ENCODE data around the gene CRYGS. TPM values are rescaled to one million over a fixed set of nuclear protein-coding genes. Genes with fewer than 3 reads are reported as not detected.

Gene CRYGS
- total and polyA plus RNA-seq, 2 experiments from 2014 or later = 0.76 to 1.3 TPM

DNA sequence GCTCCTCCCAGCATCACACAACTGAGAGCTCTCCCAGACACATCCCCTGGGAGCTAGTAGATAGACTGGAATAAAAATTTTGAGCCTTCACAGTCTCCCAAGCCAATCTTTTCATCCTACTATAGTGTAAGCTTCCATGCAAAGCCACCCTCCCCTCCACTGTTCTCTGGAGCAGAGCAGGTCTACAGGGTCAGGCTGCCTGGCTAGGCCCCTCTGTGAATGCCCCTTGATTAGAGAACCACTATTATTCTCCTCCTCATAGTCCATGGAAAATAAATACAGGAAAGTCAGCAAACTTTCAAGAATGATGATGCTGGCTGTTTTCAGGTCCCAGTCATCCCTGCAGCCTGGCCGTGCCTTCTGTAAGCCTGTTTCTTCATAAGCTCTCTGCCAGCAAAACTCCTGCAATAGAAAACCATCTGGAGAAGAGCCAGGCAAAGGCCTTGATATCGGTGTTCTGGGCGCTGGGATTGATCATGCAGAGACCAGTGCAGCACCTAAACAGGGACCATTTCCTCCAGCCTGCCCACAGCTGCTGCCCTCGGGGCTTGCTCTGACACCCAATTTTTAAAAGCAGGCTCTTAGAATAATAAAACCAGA lies 51.7 kb downstream of the CRYGS start:
- Histone ChIP-seq H3K9ac (no peak overlapping the region), H3K27me3 (replicated peaks; ENCODE audit: insufficient read depth) (peaks cover 59% of the 10 kb centered on the region), H4K20me1 (ENCODE audit: insufficient read depth) (no peaks in the 10 kb centered on the region), H3F3A (ENCODE audit: insufficient read depth) (no peaks in the 10 kb centered on the region), H3K27ac (no peak overlapping the region), H3K36me3 (ENCODE audit: low read depth) (no peaks in the 10 kb centered on the region), H3K9me3 (ENCODE audit: low read depth) (no peaks in the 10 kb centered on the region), H3K79me2 (ENCODE audit: insufficient read depth) (no peaks in the 10 kb centered on the region), H3K4me2 (ENCODE audit: unreplicated experiment) (no peak overlapping the region), H2AFZ (no peak overlapping the region), H3K4me3 (no peak overlapping the region), H3K4me1 (ENCODE audit: insufficient read depth) (no peaks in the 10 kb centered on the region), H3K9me2 (ENCODE audit: insufficient read depth) (no peaks in the 10 kb centered on the region)
- DNase-seq = peak; percentile 6
- in situ Hi-C loops (cut with MboI) = no loop called here
- 52% methylated on average over 4 of the region's 4 CpGs for WGBS, 2 experiments (ENCODE audit: low coverage in 1 of 2, low lambda C conversion rate in 2 of 2, missing lambda C conversion rate in 2 of 2)
- TF ChIP-seq EZH2phosphoT487 (IDR thresholded peaks at IDR 0.05; ENCODE audit: insufficient read depth, low read depth) = no peak
- no peak for TF ChIP-seq EZH2 (IDR thresholded peaks at IDR 0.05; ENCODE audit: insufficient read depth, poor library complexity, severe bottlenecking)

DNA sequence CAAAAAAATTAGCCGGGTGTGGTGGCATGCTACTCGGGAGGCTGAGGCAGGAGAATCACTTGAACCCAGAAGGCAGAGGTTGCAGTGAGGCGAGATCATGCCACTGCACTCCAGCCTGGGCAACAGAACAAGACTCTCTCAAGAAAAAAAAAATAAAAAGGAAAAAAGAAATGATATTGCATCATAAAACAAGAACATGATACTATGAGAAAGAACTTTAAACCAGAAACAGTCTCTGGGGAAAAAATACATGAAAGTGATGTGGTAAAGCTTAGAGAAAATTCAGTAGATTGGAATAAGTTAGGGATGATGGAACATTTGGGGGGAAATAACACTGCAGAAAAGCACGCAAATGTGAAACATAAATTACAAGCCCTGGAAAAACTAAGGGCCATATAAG lies 54.7 kb downstream of the CRYGS start:
- H3F3A ChIP-seq (ENCODE audit: insufficient read depth) = no peaks in the 10 kb centered on the region
- WGBS, 2 experiments (ENCODE audit: low coverage in 1 of 2, low lambda C conversion rate in 2 of 2, missing lambda C conversion rate in 2 of 2) = 43 to 55% methylated on average over 4 of the region's 4 CpGs
- peaks cover 56% of the 10 kb centered on the region for H3K27me3 ChIP-seq (replicated peaks; ENCODE audit: insufficient read depth)
- TF ChIP-seq EZH2 (IDR thresholded peaks at IDR 0.05; ENCODE audit: insufficient read depth, poor library complexity, severe bottlenecking) (no peak), EZH2phosphoT487 (IDR thresholded peaks at IDR 0.05; ENCODE audit: insufficient read depth, low read depth) (no peak)
- H2AFZ ChIP-seq = no peak overlapping the region
- H3K4me3 ChIP-seq = no peak overlapping the region
- no peaks in the 10 kb centered on the region for H3K36me3 ChIP-seq (ENCODE audit: low read depth)
- H3K4me1 ChIP-seq (ENCODE audit: insufficient read depth) = no peaks in the 10 kb centered on the region
- H3K9me2 ChIP-seq (ENCODE audit: insufficient read depth) = no peaks in the 10 kb centered on the region
- no peaks in the 10 kb centered on the region for H4K20me1 ChIP-seq (ENCODE audit: insufficient read depth)
- DNase-seq = peak; percentile 11
- in situ Hi-C loops (cut with MboI) = no loop called here
- H3K9ac ChIP-seq = no peak overlapping the region
- H3K9me3 ChIP-seq (ENCODE audit: low read depth) = no peaks in the 10 kb centered on the region
- no peak overlapping the region for H3K4me2 ChIP-seq (ENCODE audit: unreplicated experiment)
- no peak overlapping the region for H3K27ac ChIP-seq
- no peaks in the 10 kb centered on the region for H3K79me2 ChIP-seq (ENCODE audit: insufficient read depth)

Other genes starting within 250 kb of the CRYGS start
- gene DGKG, start 182.1 kb downstream of the CRYGS start, total RNA-seq (2014; rRNA removed; shearing (Covaris generic)) = 0.38 TPM in 1 of 2 replicates, not detected in the other
- gene DGKG, start 182.1 kb downstream of the CRYGS start, polyA plus RNA-seq (2016; fragmentation: Nextera tagmentation; extraction: Ambion mirVana) = not detected in 2 replicates
- gene TBCCD1, start 23.0 kb upstream of the CRYGS start, total RNA-seq (2014; rRNA removed; shearing (Covaris generic)) = 14.6 and 17.7 TPM in 2 replicates
- 15.6 and 16.3 TPM in 2 replicates for gene TBCCD1, start 23.0 kb upstream of the CRYGS start, polyA plus RNA-seq (2016; fragmentation: Nextera tagmentation; extraction: Ambion mirVana)
- gene DNAJB11, start 26.3 kb upstream of the CRYGS start, total RNA-seq (2014; rRNA removed; shearing (Covaris generic)) = 63.2 and 65.9 TPM in 2 replicates
- 99.3 and 102 TPM in 2 replicates for gene DNAJB11, start 26.3 kb upstream of the CRYGS start, polyA plus RNA-seq (2016; fragmentation: Nextera tagmentation; extraction: Ambion mirVana)
- gene AHSG, start 68.7 kb upstream of the CRYGS start, total RNA-seq (2014; rRNA removed; shearing (Covaris generic)) = not detected in 2 replicates
- not detected in 2 replicates for gene AHSG, start 68.7 kb upstream of the CRYGS start, polyA plus RNA-seq (2016; fragmentation: Nextera tagmentation; extraction: Ambion mirVana)
- gene FETUB, start 96.0 kb upstream of the CRYGS start, total RNA-seq (2014; rRNA removed; shearing (Covaris generic)) = not detected in 2 replicates
- gene FETUB, start 96.0 kb upstream of the CRYGS start, polyA plus RNA-seq (2016; fragmentation: Nextera tagmentation; extraction: Ambion mirVana) = not detected in 2 replicates
- not detected in 2 replicates for gene HRG, start 121.6 kb upstream of the CRYGS start, total RNA-seq (2014; rRNA removed; shearing (Covaris generic))
- gene HRG, start 121.6 kb upstream of the CRYGS start, polyA plus RNA-seq (2016; fragmentation: Nextera tagmentation; extraction: Ambion mirVana) = not detected in 2 replicates
- not detected in 2 replicates for gene KNG1, start 173.0 kb upstream of the CRYGS start, total RNA-seq (2014; rRNA removed; shearing (Covaris generic))
- gene KNG1, start 173.0 kb upstream of the CRYGS start, polyA plus RNA-seq (2016; fragmentation: Nextera tagmentation; extraction: Ambion mirVana) = not detected in 2 replicates
- 426 and 469 TPM in 2 replicates for gene EIF4A2, start 239.2 kb upstream of the CRYGS start, total RNA-seq (2014; rRNA removed; shearing (Covaris generic))
- 122 TPM in 2 replicates for gene EIF4A2, start 239.2 kb upstream of the CRYGS start, polyA plus RNA-seq (2016; fragmentation: Nextera tagmentation; extraction: Ambion mirVana)